Measurements from ENCODE around the gene TRIM27. TPM values are rescaled to one million over a fixed set of nuclear protein-coding genes. Genes with fewer than 3 reads are reported as not detected.
A peak's percentile ranks its signal among the peaks of the same experiment; 100 is the strongest.
"Not testable (repeated sequence)": the region's sequence is repeated elsewhere in the genome, so short reads cannot be mapped to it uniquely, and the experiment has no call there.

Gene TRIM27
- polyA plus RNA-seq, 3 donors: 73.7 to 91.1 (median 77.0) TPM

DNA sequence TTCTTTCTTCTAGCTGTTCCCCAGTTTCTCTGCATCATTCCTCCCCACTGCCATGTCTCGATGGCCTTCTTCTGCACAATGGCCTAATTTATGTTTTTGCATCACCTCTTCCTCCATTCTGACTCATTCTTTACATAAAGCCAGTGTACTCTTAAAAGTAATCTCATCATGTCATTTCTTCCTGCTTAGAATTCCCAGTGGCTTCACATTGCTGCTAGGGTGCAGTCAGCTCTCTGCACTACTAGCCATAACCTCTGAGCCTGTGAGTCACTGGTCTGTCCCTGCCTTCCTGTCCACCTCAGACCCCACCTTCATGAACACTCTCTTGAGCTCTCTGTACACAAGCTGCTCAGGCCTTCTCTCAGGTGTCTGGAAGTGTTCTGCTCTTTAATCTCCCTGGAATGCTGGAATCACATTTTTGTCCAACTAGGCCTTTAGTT lies 24.1 kb upstream of the TRIM27 start:
- DNase-seq (ENCODE audit: extremely low read depth in 1 of 11, low read depth in 9 of 11, low spot score in 4 of 11): no peak

GRCh38 chr6:28947067-28947765 lies 23.4 kb upstream of the TRIM27 start:
- no peak for DNase-seq (ENCODE audit: extremely low read depth in 1 of 11, low read depth in 9 of 11, low spot score in 4 of 11)

- DNase-seq (ENCODE audit: extremely low read depth in 1 of 11, low read depth in 9 of 11, low spot score in 4 of 11): no peak
Observed at GRCh38 chr6:28945349-28945748, 21.6 kb upstream of the TRIM27 start.

GRCh38 chr6:28944412-28944865 lies 20.7 kb upstream of the TRIM27 start:
- peak in 7 of 11 donors; percentile 57 to 84 (median 75) for DNase-seq (ENCODE audit: extremely low read depth in 1 of 11, low read depth in 9 of 11, low spot score in 4 of 11)

DNA sequence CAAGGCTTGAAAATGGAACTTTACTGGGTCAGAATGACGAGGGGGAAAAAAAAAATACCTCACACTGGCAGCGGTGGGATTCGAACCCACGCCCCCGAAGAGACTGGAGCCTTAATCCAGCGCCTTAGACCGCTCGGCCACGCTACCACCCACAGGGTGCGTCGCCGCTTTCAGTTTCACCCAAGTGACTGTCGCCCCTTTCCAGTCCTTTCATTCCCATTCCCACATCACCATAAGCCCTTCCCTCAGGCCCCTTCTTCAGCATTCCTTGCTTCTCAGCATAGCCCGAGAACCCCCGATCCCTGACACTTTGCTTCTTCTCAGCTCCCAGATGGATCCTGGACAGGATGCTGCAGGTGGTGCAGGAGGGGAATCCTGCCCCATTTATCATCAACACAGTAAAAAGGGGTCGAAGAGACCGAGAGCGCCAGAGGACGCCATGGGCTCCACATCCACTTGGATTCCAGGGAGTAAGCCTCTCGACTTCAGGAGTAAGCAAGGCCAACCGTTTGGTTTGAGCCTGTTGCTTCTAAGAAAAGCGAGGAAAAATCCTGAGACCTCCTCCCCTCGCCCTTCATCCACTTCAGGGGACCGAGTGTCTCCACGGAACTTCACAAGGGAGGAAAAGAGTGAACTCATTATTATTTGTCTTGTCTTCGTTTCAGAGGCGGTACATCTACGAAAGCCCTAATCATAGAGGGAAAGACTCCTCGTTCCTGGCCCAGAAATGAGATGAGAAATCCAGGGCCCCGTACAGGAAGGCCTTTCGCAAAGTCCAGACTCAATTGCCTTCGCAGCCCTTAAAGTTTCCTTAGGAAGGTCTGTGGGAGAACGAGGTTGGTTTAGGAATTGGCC lies 20.0 kb upstream of the TRIM27 start:
- peak in 4 of 11 donors; percentile 29 to 60 (median 43) for DNase-seq (ENCODE audit: extremely low read depth in 1 of 11, low read depth in 9 of 11, low spot score in 4 of 11)

GRCh38 chr6:28943223-28943556 lies 19.4 kb upstream of the TRIM27 start:
- DNase-seq (ENCODE audit: extremely low read depth in 1 of 11, low read depth in 9 of 11, low spot score in 4 of 11): no peak

GRCh38 chr6:28941684-28942448 lies 18.1 kb upstream of the TRIM27 start:
- no peak for DNase-seq (ENCODE audit: extremely low read depth in 1 of 11, low read depth in 9 of 11, low spot score in 4 of 11)

GRCh38 chr6:28940858-28941683 lies 17.3 kb upstream of the TRIM27 start:
- peak in 7 of 11 donors; percentile 55 to 78 (median 68) for DNase-seq (ENCODE audit: extremely low read depth in 1 of 11, low read depth in 9 of 11, low spot score in 4 of 11)

- DNase-seq (ENCODE audit: extremely low read depth in 1 of 11, low read depth in 9 of 11, low spot score in 4 of 11): peak in 4 of 11 donors; percentile 26 to 33 (median 30)
Observed at GRCh38 chr6:28940294-28940857, 16.6 kb upstream of the TRIM27 start.

GRCh38 chr6:28933069-28933468 lies 9.3 kb upstream of the TRIM27 start:
- DNase-seq (ENCODE audit: extremely low read depth in 1 of 11, low read depth in 9 of 11, low spot score in 4 of 11): no peak

- DNase-seq (ENCODE audit: extremely low read depth in 1 of 11, low read depth in 9 of 11, low spot score in 4 of 11): no peak
Observed at GRCh38 chr6:28929887-28930620, 6.3 kb upstream of the TRIM27 start.

GRCh38 chr6:28929339-28929738 lies 5.6 kb upstream of the TRIM27 start:
- DNase-seq (ENCODE audit: extremely low read depth in 1 of 11, low read depth in 9 of 11, low spot score in 4 of 11): not testable (repeated sequence)

GRCh38 chr6:28927846-28928245 lies 4.1 kb upstream of the TRIM27 start:
- no peak for DNase-seq (ENCODE audit: extremely low read depth in 1 of 11, low read depth in 9 of 11, low spot score in 4 of 11)

DNA sequence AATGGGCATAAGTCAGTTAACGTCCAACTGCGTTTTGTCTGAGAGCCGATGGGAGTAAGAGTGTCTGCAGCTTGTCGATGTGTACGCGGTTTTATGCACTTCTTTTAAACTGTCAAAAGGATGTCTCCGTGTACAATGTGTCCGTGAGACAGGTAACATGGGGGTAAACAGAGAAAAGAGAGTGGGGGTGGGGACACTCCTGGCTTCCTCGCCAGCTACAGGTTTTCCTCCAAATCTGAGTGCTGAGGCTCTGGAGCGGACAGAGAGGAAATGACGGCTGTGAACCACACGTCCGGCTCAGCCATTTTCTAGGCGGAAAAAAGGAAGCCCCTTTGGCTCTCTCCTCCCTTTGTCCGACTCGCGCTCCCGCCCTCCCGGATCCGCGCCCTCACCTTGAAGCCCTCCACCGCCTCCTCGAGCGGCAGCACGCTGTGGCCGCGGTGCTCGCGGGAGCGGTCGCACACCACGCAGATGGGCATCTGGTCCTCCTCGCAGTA lies 916 bp downstream of the TRIM27 start:
- peak in 6 of 11 donors; percentile 19 to 48 (median 37) for DNase-seq (ENCODE audit: extremely low read depth in 1 of 11, low read depth in 9 of 11, low spot score in 4 of 11)

DNA sequence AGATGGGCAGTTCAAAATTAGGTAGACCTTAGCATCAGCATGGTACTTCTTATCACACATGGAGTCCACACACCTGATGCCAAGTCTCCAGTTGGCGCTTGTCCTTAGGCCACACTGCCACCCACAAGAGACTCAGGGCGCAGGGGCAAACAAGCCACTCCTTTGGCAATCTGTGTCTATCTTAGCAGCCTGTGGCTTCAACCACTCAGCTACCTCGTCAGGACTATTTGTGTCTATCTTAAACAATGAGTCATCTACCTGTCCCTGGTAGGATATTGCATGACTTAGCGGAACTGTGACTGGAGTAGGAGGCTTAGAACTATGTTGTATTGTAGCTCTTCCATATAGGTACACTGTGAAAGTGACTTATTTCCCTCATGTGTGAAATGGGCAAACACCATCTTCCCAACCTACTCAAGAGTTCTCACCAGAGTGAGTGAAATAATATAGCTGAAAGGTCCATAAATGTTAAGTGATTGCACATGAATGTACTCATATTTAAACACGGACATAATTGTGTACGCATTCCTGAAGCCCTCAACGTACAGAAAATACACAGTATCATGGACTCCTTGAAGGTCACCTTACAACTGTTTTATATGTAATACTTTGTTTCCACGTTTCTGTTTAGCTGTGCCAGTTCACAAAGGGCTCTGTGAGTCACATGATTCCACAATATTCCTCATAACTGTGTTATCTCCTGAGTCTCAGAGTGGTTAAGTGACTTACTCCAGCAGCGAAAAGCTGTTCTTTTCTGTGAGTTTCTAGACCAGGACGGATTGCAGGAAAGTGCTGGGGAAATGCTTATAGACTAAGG lies 1.6 kb downstream of the TRIM27 start:
- DNase-seq (ENCODE audit: extremely low read depth in 1 of 11, low read depth in 9 of 11, low spot score in 4 of 11): no peak

DNA sequence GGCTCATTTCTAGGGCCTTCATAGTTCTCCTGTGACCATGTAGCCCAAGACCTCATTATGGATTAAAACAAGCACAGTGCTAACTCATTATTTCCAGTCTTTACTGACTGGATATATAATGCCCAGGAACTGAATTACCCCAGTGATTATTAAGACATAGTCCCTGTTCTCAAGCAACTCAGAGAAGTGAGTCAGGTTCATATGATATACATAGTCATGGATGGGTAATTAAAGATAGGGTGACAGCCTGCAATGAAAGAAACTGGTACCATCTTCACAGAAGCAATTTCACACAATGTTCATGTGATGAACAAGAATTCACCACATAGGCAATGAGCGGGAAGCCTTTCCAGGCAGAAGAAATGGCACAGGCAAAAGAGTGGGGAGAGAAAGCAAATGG lies 3.5 kb downstream of the TRIM27 start:
- no peak for DNase-seq (ENCODE audit: extremely low read depth in 1 of 11, low read depth in 9 of 11, low spot score in 4 of 11)

DNA sequence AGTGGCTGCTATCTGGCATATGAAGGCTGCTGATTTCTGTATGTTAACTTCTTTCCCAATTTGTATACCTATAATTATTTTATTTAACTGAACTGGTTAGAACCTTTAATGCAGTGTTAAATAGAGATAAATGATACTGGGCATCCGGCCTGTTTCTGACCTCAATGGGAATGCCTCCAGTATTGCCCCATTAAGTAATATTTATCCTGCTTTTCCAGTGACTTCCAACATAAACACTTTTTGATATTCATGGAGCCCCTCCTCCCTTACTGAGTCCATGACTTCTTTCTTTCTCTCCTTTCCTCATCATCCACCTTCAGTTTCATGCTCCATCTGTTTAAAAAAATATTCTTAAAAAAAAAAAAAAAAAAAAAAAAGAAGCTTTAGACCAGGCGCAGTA lies 8.8 kb downstream of the TRIM27 start:
- no peak for DNase-seq (ENCODE audit: extremely low read depth in 1 of 11, low read depth in 9 of 11, low spot score in 4 of 11)

Data from renal cortex interstitium (tissue), 11 donors.